Duodenal mucosa (tissue), 2 donors: ENCODE results near the gene ABHD12.

Source experiments
- H3K27ac ChIP-seq: one replicate; pipeline ENCODE4 v1.7.0; 2013; ENCODE audit warnings: low read depth, low read length
- H3K27me3 ChIP-seq, 2 donors: one replicate each; pipeline ENCODE4 v1.7.0; 2013; ENCODE audit warnings: low read length in 2 of 2, control low read depth in 1 of 2; ENCODE audit not compliant: insufficient read depth in 2 of 2, control insufficient read depth in 1 of 2
- H3K36me3 ChIP-seq, 2 donors: one replicate each; pipeline ENCODE4 v1.7.0; 2013; ENCODE audit warnings: low read length in 2 of 2, control low read depth in 1 of 2; ENCODE audit not compliant: insufficient read depth in 2 of 2, control insufficient read depth in 1 of 2
- H3K4me1 ChIP-seq, 2 donors: one replicate each; pipeline ENCODE4 v1.7.0; 2013; ENCODE audit warnings: low read length in 2 of 2, control low read depth in 1 of 2; ENCODE audit not compliant: insufficient read depth in 2 of 2, control insufficient read depth in 1 of 2
- H3K4me3 ChIP-seq, 2 donors: one replicate each; pipeline ENCODE4 v1.7.0; 2013; ENCODE audit warnings: low read length in 2 of 2, low read depth in 1 of 2
- H3K9ac ChIP-seq, 2 donors: one replicate each; pipeline ENCODE4 v1.7.0; 2013; ENCODE audit warnings: low read length in 2 of 2, low read depth in 1 of 2
- H3K9me3 ChIP-seq, 2 donors: one replicate each; pipeline ENCODE4 v1.7.0; 2013; ENCODE audit warnings: low read length in 2 of 2, control low read depth in 1 of 2; ENCODE audit not compliant: control insufficient read depth in 1 of 2

Gene ABHD12

DNA sequence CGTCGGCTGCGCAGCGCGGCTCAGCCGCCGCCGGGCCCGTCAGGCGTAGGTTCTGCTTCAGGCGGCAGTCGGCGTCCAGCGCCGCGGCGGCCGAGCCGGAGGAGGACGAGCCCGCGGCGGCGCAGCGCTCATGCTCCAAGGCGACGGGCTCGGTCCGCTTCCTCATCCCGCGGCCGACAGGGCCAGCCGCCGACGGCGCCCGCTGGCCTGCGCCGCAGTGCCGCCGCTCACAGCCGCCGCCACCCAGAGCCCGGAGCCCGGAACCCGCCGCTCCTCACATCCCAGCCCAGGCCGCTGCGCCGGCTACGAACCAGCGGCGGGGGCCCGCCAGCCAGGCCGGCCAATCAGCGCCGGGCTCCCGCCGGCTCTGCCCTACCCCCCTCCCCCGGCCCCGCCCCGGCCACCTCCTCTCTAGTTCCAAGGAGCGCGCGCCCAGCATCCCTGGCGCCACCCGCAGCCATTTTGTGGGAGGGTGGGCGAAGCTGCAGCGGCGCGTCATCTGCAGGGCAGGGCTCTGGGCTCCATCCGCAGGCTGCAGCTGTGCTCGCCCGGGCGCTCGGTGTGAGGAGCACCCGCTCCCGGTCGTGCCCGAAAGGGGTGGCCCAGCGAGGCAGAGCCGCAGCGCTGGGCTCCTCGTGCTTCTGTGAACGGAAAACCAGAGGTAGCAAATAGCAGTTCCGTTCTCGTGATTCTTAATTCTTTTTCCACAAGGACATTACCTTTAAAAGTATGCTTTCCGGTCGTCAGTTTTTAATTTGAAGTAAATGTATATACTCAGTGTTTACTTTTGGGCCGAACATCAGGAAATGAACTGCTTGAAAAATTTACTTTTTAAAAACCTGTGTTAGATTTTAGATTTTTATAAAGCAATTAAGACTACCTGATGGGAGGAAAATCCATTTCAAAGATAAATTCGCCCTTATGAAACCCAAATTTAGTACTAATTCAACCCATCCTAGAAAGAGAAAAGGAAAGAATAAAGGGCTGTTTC is at the start of gene ABHD12:
TSS of gene ABHD12 (minus strand) at position 298 of the 991 bp plus-strand sequence. CDS start at position 166, 132 bp downstream.
- peak within 1 kb of the TSS; percentile 79 for H3K4me3 ChIP-seq
- H3K27ac ChIP-seq, result peak within 1 kb of the TSS; percentile 89
- H3K9me3 ChIP-seq, result no peaks in the 10 kb centered on the region
- H3K36me3 ChIP-seq, result no peaks in the 10 kb centered on the region
- H3K9ac ChIP-seq, result peak within 1 kb of the TSS; percentile 80 to 81
- peaks cover 5% of the 10 kb centered on the region in 2 donors for H3K4me1 ChIP-seq
- no peaks in the 10 kb centered on the region for H3K27me3 ChIP-seq

DNA sequence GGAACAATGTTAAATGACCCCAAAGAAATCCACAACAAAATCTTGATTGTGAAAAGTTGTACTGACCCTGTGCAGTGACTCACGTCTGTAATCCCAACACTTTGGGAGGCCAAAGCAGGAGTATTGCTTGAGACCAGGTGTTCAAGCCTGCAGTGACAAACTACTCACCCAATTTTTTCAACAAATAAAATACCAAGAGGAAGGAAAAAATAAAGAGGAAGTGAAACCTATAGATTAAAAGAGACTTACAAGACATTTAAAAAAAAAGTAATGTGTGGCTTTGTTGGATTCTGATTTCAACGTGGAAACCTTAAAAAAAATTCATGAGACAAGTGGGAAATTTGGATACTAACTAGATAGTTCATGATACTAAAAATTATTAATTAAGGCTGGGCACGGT is 48.7 kb upstream of the ABHD12 start:
- Histone ChIP-seq H3K4me1 (no peaks in the 10 kb centered on the region), H3K9ac (no peak overlapping the region), H3K9me3 (no peaks in the 10 kb centered on the region), H3K27ac (no peak overlapping the region), H3K27me3 (no peaks in the 10 kb centered on the region), H3K36me3 (peaks cover 0 to 3% of the 10 kb centered on the region in 2 donors), H3K4me3 (no peak overlapping the region)

DNA sequence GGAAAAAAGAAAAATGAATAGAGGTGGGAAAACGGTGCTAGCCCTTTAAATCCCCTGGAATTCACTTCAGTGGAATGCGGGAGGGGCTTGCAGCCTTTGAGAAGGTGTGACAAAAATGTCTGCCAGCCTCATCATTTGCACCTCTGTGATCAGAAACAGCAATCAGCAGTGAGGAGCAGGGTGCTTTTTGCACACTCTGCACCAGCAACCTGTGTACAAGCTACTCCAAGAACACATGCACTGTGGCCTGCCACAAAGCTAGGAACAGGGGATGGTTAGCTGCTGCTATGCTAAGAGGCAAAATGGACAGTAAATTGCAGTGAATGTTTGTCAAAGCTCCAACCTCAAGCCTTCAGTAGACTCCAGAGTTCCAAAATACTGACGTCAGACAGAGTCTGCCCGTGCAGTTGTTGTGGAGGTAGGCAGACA is 46.5 kb upstream of the ABHD12 start:
- Histone ChIP-seq H3K4me1 (no peaks in the 10 kb centered on the region), H3K9ac (no peak overlapping the region), H3K27ac (no peak overlapping the region), H3K4me3 (no peak overlapping the region), H3K27me3 (no peaks in the 10 kb centered on the region), H3K9me3 (no peaks in the 10 kb centered on the region), H3K36me3 (peaks cover 0 to 3% of the 10 kb centered on the region in 2 donors)

DNA sequence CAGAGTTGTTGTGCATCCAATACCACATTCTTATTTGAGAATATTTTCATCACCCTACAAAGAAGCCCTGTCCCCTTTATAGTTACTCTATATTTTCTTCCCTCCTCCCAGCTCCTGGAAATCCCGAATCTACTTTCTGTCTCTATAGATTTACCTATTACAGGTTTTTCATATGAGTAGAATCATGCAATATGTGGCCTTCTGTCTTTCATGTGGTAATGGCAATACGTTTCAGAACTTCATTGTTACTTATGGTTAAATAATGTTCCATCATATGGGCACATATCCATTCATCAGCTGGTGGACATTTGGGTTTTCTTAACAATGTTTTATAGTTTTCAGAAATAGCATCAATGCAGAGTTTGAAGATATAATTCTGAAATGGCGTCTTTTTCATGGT is 33.9 kb upstream of the ABHD12 start:
- Histone ChIP-seq H3K9me3 (no peaks in the 10 kb centered on the region), H3K27ac (no peak overlapping the region), H3K27me3 (no peaks in the 10 kb centered on the region), H3K36me3 (peaks cover 0 to 6% of the 10 kb centered on the region in 2 donors), H3K4me3 (no peak overlapping the region), H3K9ac (no peak overlapping the region), H3K4me1 (no peaks in the 10 kb centered on the region)

DNA sequence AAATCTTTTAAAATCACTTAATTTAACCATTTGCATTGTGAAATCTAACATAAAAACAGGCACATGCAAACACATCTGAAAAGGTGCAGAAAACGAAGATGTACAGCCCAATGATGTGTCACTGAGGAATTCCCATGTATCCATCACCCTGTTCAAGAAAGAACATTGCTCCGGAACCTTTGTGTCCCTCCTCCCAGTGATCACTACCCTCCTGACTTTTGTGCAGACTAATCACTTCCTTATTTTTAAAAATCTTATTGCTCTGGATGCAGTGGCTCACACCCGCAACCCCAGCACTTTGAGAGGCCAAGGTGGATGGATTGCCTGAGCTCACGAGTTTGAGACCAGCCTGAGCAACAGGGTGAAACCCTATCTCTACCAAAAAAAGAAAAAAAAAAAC is 31.4 kb upstream of the ABHD12 start:
- Histone ChIP-seq H3K4me1 (no peaks in the 10 kb centered on the region), H3K27me3 (no peaks in the 10 kb centered on the region), H3K9ac (no peak overlapping the region), H3K4me3 (no peak overlapping the region), H3K27ac (no peak overlapping the region), H3K36me3 (peaks cover 0 to 8% of the 10 kb centered on the region in 2 donors), H3K9me3 (no peaks in the 10 kb centered on the region)

DNA sequence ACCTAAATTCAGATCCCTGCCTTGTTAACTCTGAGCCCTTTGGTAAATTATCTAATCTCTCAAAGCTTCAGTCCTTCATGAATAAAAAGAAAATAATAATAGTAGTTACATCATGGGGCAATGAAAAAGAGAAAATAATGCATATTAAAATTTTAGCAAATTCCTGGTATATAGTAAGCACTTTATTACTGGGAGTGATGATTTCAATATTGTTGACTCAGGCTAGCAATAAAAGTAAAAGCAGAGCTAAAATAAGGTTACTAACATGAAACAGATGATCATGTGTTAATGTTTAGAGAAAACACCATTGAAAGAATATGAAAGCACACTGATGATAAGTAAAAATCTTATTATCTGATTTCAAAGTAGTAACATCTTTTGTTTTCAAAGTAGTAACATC is 30.5 kb upstream of the ABHD12 start:
- peaks cover 0 to 4% of the 10 kb centered on the region in 2 donors for H3K36me3 ChIP-seq
- no peaks in the 10 kb centered on the region for H3K4me1 ChIP-seq
- H3K4me3 ChIP-seq, result no peak overlapping the region
- H3K27me3 ChIP-seq, result no peaks in the 10 kb centered on the region
- H3K9me3 ChIP-seq, result no peaks in the 10 kb centered on the region
- no peak overlapping the region for H3K9ac ChIP-seq
- no peak overlapping the region for H3K27ac ChIP-seq

DNA sequence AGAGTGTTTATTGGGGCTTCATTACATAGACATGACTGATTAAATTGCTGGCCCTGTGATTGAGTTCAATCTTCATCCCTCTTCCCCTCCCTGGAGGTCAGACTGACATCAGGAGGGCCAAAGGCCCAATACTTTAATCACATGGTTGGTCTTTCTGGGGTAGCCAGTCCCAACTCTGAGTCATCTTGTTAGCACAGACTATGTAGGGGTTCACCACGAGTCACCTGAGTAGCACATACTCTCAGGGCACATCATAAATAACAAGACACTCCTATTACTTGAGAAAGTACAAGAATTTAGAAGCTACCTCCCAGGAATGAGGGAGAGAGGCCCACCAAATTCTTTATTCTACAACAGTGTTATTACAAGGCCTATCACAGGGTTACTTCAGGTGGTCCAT is 28.1 kb upstream of the ABHD12 start:
- no peaks in the 10 kb centered on the region for H3K9me3 ChIP-seq
- peaks cover 0 to 4% of the 10 kb centered on the region in 2 donors for H3K36me3 ChIP-seq
- H3K4me1 ChIP-seq, result no peaks in the 10 kb centered on the region
- no peaks in the 10 kb centered on the region for H3K27me3 ChIP-seq
- no peak overlapping the region for H3K4me3 ChIP-seq
- no peak overlapping the region for H3K9ac ChIP-seq
- H3K27ac ChIP-seq, result no peak overlapping the region

DNA sequence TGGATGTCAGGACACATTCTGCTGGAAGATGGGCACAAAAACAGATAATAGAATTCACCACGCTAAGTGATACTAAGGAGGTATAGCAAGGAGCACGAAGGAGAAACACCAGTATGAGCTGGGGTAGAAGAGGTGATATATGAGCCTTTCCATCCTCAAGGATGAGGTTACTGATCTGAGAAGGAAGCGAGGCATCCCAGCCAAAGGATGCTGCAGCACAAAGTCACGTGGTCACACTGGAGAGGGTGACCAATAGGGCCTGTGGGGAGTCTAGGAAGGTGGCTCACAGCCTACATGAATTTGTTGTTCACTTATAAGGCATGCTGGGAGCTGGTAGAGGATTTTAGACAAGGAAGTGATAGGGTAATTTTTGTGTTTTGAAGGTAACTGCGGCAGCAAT is 18.3 kb upstream of the ABHD12 start:
- Histone ChIP-seq H3K36me3 (no peaks in the 10 kb centered on the region), H3K4me3 (no peak overlapping the region), H3K4me1 (peaks cover 12 to 15% of the 10 kb centered on the region in 2 donors), H3K27ac (no peak overlapping the region), H3K9ac (peak overlapping the region in 1 of 2 donors; percentile 0), H3K9me3 (peaks cover 0 to 2% of the 10 kb centered on the region in 2 donors), H3K27me3 (no peaks in the 10 kb centered on the region)

DNA sequence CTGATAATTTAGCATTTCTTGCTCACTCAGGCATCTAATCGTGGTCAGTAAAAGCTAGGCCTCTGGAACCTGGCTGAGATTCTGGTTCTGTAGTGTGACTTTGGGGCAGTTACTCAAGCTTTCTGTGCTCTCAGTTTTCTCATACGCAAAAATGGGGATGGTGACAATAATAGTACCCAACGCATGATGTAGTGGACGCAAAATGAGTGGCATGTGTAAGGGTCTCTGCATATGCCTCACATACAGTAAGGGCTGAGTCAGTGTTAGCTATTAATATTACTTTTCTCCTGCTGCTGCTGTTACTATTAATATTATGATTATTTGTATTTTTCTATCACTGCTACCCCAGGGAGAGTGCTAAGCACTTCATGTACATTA is 17.5 kb upstream of the ABHD12 start:
- H3K27ac ChIP-seq, result no peak overlapping the region
- peaks cover 12 to 15% of the 10 kb centered on the region in 2 donors for H3K4me1 ChIP-seq
- peak overlapping the region; percentile 59 to 80 for H3K9ac ChIP-seq
- H3K27me3 ChIP-seq, result no peaks in the 10 kb centered on the region
- peaks cover 2 to 9% of the 10 kb centered on the region in 2 donors for H3K9me3 ChIP-seq
- H3K4me3 ChIP-seq, result peak overlapping the region; percentile 82 to 90
- H3K36me3 ChIP-seq, result no peaks in the 10 kb centered on the region

DNA sequence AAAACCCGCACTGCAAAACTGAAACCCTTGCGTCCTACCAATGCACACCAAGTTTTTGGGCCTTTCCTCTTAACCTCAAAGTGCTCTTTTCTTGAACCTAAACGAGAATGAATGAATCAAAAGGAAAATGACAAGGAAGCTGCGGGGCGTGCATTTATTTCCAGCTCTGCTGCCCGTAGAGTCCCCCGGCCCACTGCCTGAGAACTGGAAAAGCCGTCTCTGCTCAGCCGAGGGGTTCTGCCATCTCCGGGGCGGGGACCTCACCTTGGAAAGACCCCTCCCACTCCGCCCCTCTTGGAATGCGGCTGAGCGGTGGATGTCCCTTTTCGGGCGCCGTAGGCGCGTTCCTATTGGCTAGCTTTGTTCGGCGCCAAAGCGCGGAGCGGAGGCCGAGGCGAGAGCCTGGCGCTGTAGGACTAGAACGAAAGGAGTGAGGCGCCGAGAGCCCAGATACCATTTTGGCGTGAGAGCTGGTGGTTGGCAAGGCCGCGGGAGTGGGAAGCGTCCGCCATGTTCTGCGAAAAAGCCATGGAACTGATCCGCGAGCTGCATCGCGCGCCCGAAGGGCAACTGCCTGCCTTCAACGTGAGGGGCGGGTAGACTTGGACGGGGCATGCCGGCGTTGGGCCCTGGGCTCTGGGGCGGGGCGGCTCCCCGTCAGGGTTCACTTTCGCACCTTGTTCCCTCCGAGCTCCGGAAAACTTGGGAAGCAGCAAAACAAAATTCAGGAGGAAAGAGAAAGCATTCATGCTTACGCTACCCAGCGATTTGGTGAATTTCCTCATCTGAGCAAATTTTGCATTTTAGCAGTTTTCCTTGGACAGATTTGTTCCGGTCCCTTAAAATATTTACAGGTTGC is 16.9 kb upstream of the ABHD12 start, which contains the start of gene GINS1:
TSS of gene GINS1 (plus strand) at position 363 of the 859 bp plus-strand sequence. CDS start at position 511, 148 bp downstream.
- Histone ChIP-seq H3K27ac (no peak within 1 kb of the TSS), H3K4me3 (peak within 1 kb of the TSS; percentile 82 to 90)

More for the DNA sequence above, 16.9 kb upstream of the ABHD12 start, which contains the start of gene GINS1:
- no peaks in the 10 kb centered on the region for H3K36me3 ChIP-seq
- H3K27me3 ChIP-seq, result no peaks in the 10 kb centered on the region
- peak within 1 kb of the TSS; percentile 59 to 80 for H3K9ac ChIP-seq
- H3K9me3 ChIP-seq, result peaks cover 7 to 15% of the 10 kb centered on the region in 2 donors
- H3K4me1 ChIP-seq, result peaks cover 12 to 15% of the 10 kb centered on the region in 2 donors
